Activated T-cell treated with anti-CD3 and anti-CD28 coated beads for 48 hours (primary cell): ENCODE results near the gene PPT1.

ENCODE experiments used
- DNase-seq: peaks from one replicate; pipeline ENCODE4 v3.0.0-alpha.2; 2020; ENCODE audit warnings: low read depth

Gene PPT1

GRCh38 chr1:40096977-40097782, at the start of gene PPT1:
TSS of gene PPT1 (minus strand) at chr1:40097252. CDS start at chr1:40097238, 14 bp downstream.
- DNase-seq = peak; percentile 76

GRCh38 chr1:40143891-40144575, 47.0 kb upstream of the PPT1 start:
- peak; percentile 21 for DNase-seq

GRCh38 chr1:40141878-40142535, 45.0 kb upstream of the PPT1 start:
- DNase-seq = no peak

GRCh38 chr1:40140211-40140973, 43.3 kb upstream of the PPT1 start:
- no peak for DNase-seq

- DNase-seq = no peak
Observed at GRCh38 chr1:40133839-40134238, 36.8 kb upstream of the PPT1 start.

GRCh38 chr1:40133312-40133665, 36.2 kb upstream of the PPT1 start:
- no peak for DNase-seq

GRCh38 chr1:40132383-40133311, 35.6 kb upstream of the PPT1 start:
- no peak for DNase-seq

GRCh38 chr1:40130892-40131291, 33.8 kb upstream of the PPT1 start:
- DNase-seq = no peak

GRCh38 chr1:40122855-40123254, 25.8 kb upstream of the PPT1 start:
- DNase-seq = no peak

- no peak for DNase-seq
Observed at GRCh38 chr1:40120128-40120527, 23.1 kb upstream of the PPT1 start.

GRCh38 chr1:40114400-40114799, 17.3 kb upstream of the PPT1 start:
- no peak for DNase-seq

GRCh38 chr1:40110389-40110788, 13.3 kb upstream of the PPT1 start:
- DNase-seq = no peak

- DNase-seq = no peak
Observed at GRCh38 chr1:40107290-40107959, 10.4 kb upstream of the PPT1 start.

GRCh38 chr1:40105028-40105427, 8.0 kb upstream of the PPT1 start:
- no peak for DNase-seq

GRCh38 chr1:40102896-40103295, 5.8 kb upstream of the PPT1 start:
- DNase-seq = no peak

GRCh38 chr1:40102038-40102437, 5.0 kb upstream of the PPT1 start:
- DNase-seq = no peak

GRCh38 chr1:40096646-40096976, 441 bp downstream of the PPT1 start:
- DNase-seq = no peak

- no peak for DNase-seq
Observed at GRCh38 chr1:40095806-40096205, 1.2 kb downstream of the PPT1 start.

GRCh38 chr1:40094466-40095110, 2.5 kb downstream of the PPT1 start:
- no peak for DNase-seq
